ENCODE measurements around the gene MYH14. TPM values are rescaled to one million over a fixed set of nuclear protein-coding genes. Genes with fewer than 3 reads are reported as not detected.

Gene MYH14
- polyA plus RNA-seq, 3 donors: 20.6 to 42.6 (median 21.9) TPM

GRCh38 chr19:50272263-50272897 is 69.0 kb downstream of the MYH14 start:
- 83 to 90% (median 89%) methylated on average over 11 to 14 of the region's 14 CpGs for WGBS, 3 donors
- H3K27ac ChIP-seq (ENCODE audit: low read depth, low read length): no peak overlapping the region

- H3K27ac ChIP-seq (ENCODE audit: low read depth, low read length): no peak overlapping the region
- 88 to 92% (median 91%) methylated on average over 7 of the region's 7 CpGs for WGBS, 3 donors
Measured at GRCh38 chr19:50273821-50274220, 70.4 kb downstream of the MYH14 start.

GRCh38 chr19:50275577-50276368 is 72.4 kb downstream of the MYH14 start:
- WGBS, 3 donors: 77 to 87% (median 80%) methylated on average over 26 of the region's 26 CpGs
- no peak overlapping the region for H3K27ac ChIP-seq (ENCODE audit: low read depth, low read length)

DNA sequence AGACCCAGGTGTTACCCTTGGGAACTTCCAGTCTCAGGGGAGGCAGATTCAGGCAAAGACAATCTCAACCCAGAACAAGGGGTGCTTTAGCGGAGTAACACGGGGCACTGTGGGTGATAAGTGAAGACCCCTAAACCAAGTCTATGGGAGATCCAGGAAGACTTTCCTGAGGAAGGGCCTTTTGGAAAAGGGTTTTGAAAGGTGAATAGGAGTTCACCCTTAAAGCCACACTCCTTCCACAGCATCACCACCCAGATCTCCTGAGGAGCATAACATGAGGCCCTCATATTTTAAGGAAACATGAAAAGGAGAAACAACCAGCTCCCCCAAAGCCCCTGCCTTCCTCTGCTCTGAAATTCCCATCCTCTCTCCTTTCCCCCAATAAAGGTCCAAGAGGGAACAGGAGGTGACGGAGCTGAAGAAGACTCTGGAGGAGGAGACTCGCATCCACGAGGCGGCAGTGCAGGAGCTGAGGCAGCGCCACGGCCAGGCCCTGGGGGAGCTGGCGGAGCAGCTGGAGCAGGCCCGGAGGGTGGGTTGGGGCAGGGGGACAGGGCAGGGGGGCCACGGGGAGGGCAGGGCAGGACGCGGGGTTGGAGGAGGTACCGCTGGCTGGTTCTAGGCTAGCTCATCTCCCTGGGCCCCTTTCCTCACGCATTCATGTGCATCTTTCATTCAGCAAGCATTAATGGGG is 73.1 kb downstream of the MYH14 start:
- no peak overlapping the region for H3K27ac ChIP-seq (ENCODE audit: low read depth, low read length)
- WGBS, 3 donors: 80 to 89% (median 84%) methylated on average over 12 to 15 of the region's 15 CpGs

- H3K27ac ChIP-seq (ENCODE audit: low read depth, low read length): no peak overlapping the region
- WGBS, 3 donors: 86 to 95% (median 89%) methylated on average over 14 of the region's 14 CpGs
Measured at GRCh38 chr19:50277966-50278580, 74.7 kb downstream of the MYH14 start.

- no peak overlapping the region for H3K27ac ChIP-seq (ENCODE audit: low read depth, low read length)
- 78 to 90% (median 85%) methylated on average over 13 to 14 of the region's 14 CpGs for WGBS, 3 donors
Measured at GRCh38 chr19:50280074-50280473, 76.7 kb downstream of the MYH14 start.

DNA sequence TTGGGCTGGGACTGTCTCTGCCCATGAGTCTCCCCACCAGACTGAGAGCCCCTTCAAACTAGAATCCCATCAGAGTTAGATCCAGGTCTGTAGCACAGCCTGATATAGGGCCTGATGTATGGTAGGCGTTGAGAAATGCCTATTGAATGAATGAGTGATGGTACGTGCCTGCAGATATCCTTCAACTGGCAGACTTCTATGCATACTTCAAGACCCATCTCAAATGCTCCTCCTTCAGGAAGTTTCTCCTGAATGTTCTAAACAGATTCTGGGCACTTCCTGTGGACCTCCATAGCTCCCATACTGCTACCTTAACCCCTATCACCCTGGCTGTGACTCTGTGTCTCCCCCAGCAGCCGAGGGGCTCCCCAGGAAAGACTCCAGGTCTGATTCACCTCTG is 77.6 kb downstream of the MYH14 start:
- no peak overlapping the region for H3K27ac ChIP-seq (ENCODE audit: low read depth, low read length)
- 58 to 70% (median 67%) methylated on average over 3 of the region's 3 CpGs for WGBS, 3 donors

- 89 to 95% (median 94%) methylated on average over 22 of the region's 22 CpGs for WGBS, 3 donors
- no peak overlapping the region for H3K27ac ChIP-seq (ENCODE audit: low read depth, low read length)
Measured at GRCh38 chr19:50281491-50281890, 78.1 kb downstream of the MYH14 start.

GRCh38 chr19:50285833-50286232 is 82.4 kb downstream of the MYH14 start:
- no peak overlapping the region for H3K27ac ChIP-seq (ENCODE audit: low read depth, low read length)
- 77 to 93% (median 87%) methylated on average over 2 of the region's 2 CpGs for WGBS, 3 donors

DNA sequence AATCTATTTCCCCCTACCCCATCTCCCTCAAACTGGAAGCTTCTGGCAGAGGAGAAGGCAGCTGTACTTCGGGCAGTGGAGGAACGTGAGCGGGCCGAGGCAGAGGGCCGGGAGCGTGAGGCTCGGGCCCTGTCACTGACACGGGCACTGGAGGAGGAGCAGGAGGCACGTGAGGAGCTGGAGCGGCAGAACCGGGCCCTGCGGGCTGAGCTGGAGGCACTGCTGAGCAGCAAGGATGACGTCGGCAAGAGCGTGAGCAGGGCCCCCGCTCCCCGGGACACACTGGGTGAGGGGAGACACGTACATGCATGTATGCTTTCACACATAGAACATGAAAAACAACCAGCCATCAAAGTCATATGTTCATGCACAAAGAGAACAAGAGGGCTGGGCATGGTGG is 83.0 kb downstream of the MYH14 start:
- no peak overlapping the region for H3K27ac ChIP-seq (ENCODE audit: low read depth, low read length)
- 93 to 97% (median 93%) methylated on average over 18 of the region's 18 CpGs for WGBS, 3 donors

DNA sequence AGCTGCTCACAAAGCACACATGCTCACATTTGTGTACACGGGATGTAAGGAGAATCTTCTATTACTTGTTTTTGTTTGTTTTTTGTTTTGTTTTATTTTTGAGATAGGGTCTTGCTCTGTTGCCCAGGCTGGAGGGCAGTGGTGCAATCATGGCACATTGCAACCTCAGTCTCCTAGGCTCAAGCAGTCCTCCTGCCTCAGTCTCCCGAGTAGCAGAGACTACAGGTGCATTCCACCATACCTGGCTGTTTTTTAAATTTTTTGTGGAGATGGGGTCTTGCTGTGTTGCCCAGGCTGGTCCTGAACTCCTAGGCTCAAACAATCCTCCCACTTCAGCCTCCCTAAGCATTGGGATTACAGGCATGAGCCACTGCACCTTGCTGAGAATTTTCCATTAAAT is 83.9 kb downstream of the MYH14 start:
- no peak overlapping the region for H3K27ac ChIP-seq (ENCODE audit: low read depth, low read length)
- 84 to 90% (median 89%) methylated on average over 2 of the region's 2 CpGs for WGBS, 3 donors

DNA sequence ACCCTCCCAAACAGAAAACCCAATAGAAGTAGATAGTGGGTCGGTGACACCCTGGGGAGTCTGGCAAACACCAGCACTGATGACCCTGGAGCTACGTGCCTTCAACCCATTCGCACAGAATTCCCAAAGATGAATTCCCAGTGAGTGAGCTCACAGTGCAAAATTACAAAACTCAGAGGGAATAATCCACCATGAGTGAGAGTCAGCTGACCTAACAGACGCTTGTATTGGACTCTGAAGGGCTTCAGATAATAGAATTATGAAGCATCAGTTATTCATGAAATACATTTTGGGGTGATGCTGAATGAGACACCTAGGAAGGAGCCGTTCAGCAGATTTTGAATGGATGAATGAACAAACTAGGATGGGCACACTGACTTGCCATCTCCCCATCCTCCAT is 85.5 kb downstream of the MYH14 start:
- WGBS, 3 donors: 82 to 95% (median 84%) methylated on average over 5 of the region's 5 CpGs
- no peak overlapping the region for H3K27ac ChIP-seq (ENCODE audit: low read depth, low read length)

DNA sequence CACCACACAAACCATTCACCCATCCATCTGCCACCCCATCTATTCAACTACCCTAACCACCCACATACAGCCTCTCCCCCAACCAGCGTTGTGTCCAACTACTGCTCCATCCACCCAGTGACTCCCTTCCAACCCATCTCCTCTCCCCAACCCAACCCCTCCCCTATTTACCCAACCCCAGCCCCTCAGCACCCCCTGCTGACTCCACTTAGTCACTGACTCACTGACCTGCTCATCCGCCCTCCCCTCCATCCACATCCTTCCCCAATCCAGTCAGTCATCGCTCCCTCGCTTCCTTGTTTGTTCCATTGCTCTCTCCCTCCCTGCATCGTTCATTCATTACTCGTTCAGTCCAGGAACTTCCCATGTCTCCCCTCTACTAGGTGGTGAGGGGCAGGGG is 86.6 kb downstream of the MYH14 start:
- no peak overlapping the region for H3K27ac ChIP-seq (ENCODE audit: low read depth, low read length)
- WGBS, 3 donors: 67 to 82% (median 67%) methylated on average over 6 of the region's 6 CpGs

- 55 to 86% (median 60%) methylated on average over 12 to 15 of the region's 15 CpGs for WGBS, 3 donors
- H3K27ac ChIP-seq (ENCODE audit: low read depth, low read length): no peak overlapping the region
Measured at GRCh38 chr19:50290775-50291174, 87.4 kb downstream of the MYH14 start.

- 60 to 91% (median 77%) methylated on average over 11 of the region's 11 CpGs for WGBS, 3 donors
- no peak overlapping the region for H3K27ac ChIP-seq (ENCODE audit: low read depth, low read length)
Measured at GRCh38 chr19:50292216-50292827, 88.9 kb downstream of the MYH14 start.

DNA sequence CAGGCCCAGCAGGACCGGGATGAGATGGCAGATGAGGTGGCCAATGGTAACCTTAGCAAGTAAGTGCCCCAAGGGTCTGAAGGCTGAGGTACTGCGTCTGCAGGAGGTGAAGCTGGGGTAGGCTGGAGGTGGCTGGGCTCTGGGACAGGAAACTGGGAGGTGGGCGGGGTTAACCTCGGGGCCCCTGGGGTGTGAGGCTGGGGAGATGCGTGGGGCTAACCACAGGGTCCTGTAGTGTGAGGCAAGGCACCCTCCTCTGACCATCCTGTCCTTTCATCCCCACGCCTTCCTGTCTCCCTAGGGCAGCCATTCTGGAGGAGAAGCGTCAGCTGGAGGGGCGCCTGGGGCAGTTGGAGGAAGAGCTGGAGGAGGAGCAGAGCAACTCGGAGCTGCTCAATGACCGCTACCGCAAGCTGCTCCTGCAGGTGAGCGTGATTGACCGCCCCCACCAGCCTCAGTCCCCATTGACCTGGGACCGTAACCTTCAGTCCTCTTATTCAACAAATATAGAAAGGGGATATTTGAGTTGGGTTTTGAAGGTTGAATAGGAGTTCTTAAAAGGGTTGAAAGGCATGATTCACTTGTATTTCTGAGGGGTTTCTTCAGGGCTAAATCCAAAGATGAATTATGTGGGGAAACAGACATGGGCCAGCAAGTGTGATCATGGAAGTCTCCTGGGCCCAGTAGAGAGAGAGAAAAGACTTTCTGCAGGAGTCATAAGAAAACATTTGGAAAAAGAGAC is 90.0 kb downstream of the MYH14 start:
- no peak overlapping the region for H3K27ac ChIP-seq (ENCODE audit: low read depth, low read length)
- 77 to 89% (median 77%) methylated on average over 13 to 14 of the region's 14 CpGs for WGBS, 3 donors

- 27 to 83% (median 34%) methylated on average over 2 of the region's 2 CpGs for WGBS, 3 donors
- H3K27ac ChIP-seq (ENCODE audit: low read depth, low read length): no peak overlapping the region
Measured at GRCh38 chr19:50300051-50300450, 96.6 kb downstream of the MYH14 start.
